ENCODE measurements around the gene GRIK1.

GRIK1 gene

DNA sequence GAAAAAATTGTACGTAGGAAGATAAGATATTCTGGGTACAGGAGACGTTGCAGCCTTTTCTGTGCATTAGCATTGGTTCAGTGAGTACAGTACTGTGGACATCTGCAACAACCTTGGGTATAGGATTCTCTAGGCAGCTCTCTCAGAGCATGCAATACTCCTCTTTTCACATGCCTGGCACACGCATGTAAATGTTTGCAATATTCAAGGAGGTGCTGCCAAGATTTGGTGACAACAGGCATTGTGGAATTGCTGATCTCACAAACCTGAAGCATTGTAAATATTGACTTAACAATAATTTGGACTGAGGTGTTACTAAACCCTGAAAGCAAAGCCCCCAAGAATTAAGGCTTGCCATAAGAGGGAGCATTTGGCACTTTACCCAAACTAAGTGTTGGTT is 126.8 kb downstream of the GRIK1 start:
- TF ChIP-seq, protein P1, sequence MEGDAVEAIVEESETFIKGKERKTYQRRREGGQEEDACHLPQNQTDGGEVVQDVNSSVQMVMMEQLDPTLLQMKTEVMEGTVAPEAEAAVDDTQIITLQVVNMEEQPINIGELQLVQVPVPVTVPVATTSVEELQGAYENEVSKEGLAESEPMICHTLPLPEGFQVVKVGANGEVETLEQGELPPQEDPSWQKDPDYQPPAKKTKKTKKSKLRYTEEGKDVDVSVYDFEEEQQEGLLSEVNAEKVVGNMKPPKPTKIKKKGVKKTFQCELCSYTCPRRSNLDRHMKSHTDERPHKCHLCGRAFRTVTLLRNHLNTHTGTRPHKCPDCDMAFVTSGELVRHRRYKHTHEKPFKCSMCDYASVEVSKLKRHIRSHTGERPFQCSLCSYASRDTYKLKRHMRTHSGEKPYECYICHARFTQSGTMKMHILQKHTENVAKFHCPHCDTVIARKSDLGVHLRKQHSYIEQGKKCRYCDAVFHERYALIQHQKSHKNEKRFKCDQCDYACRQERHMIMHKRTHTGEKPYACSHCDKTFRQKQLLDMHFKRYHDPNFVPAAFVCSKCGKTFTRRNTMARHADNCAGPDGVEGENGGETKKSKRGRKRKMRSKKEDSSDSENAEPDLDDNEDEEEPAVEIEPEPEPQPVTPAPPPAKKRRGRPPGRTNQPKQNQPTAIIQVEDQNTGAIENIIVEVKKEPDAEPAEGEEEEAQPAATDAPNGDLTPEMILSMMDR (IDR thresholded peaks at IDR 0.05; ENCODE audit: insufficient read depth, low read length, poor library complexity, severe bottlenecking), result no peak
- no peak for DNase-seq (ENCODE audit: extremely low read depth, insufficient read length)
- H3K36me3 ChIP-seq (ENCODE audit: control insufficient read depth, insufficient read depth, low read length), result no peaks in the 10 kb centered on the region

DNA sequence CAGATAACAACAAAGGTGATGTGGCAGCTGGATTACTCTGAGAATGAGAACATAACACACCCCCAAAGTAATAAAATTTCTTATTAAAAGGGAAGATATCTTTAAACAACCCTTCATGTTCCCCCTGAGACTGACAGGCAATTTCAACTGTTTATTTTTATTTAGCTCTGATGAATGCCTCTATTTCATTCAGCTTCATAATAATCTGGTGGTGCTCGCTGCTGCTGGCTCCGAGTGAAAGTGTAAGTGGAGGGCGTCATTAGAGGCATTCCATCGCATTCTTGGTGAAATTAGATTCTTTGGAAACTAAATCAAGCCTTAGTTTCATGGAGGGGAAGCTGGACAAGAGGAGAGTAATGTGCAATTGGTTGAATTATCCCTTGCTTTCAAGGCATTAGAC is 128.9 kb downstream of the GRIK1 start:
- no peaks in the 10 kb centered on the region; the same call in 1 of the 2 replicates for H3K27me3 ChIP-seq (replicated peaks; ENCODE audit: control insufficient read depth, insufficient read depth, low read length)
- H3K36me3 ChIP-seq (ENCODE audit: control insufficient read depth, insufficient read depth, low read length), result no peaks in the 10 kb centered on the region
- DNase-seq (ENCODE audit: extremely low read depth, insufficient read length), result no peak
- H3K4me3 ChIP-seq (replicated peaks; ENCODE audit: low read depth, low read length), result no peak overlapping the region
- TF ChIP-seq, protein P1 (IDR thresholded peaks at IDR 0.05; ENCODE audit: insufficient read depth, low read length, poor library complexity, severe bottlenecking), result no peak

More for the DNA sequence above, 126.8 kb downstream of the GRIK1 start:
- Histone ChIP-seq H3K27me3 (replicated peaks; ENCODE audit: control insufficient read depth, insufficient read depth, low read length) (no peaks in the 10 kb centered on the region; the same call in 1 of the 2 replicates), H3K4me3 (replicated peaks; ENCODE audit: low read depth, low read length) (no peak overlapping the region)

DNA sequence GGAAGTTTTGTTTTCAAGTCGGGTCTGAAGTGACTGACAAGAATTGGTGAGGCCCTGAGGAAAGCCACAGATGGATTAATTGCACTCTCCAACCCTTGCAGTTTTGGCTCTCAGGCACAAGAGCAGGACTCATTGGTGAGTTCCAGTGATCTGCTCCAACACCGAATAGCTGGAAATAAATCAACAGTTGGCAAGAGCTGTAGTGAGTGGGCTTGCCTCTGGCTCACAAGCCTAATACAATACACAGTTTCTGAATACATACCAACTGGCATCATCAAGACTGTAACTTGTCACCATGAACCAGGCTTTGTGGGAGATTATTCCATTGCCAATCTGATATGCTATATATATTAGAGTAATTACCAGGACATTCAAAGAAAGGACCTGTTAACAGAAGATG is 131.6 kb downstream of the GRIK1 start:
- H3K27me3 ChIP-seq (replicated peaks; ENCODE audit: control insufficient read depth, insufficient read depth, low read length), result no peaks in the 10 kb centered on the region; the same call in 1 of the 2 replicates
- no peak overlapping the region for H3K4me3 ChIP-seq (replicated peaks; ENCODE audit: low read depth, low read length)
- no peaks in the 10 kb centered on the region for H3K36me3 ChIP-seq (ENCODE audit: control insufficient read depth, insufficient read depth, low read length)
- DNase-seq (ENCODE audit: extremely low read depth, insufficient read length), result no peak
- TF ChIP-seq, protein P1 (IDR thresholded peaks at IDR 0.05; ENCODE audit: insufficient read depth, low read length, poor library complexity, severe bottlenecking), result no peak

DNA sequence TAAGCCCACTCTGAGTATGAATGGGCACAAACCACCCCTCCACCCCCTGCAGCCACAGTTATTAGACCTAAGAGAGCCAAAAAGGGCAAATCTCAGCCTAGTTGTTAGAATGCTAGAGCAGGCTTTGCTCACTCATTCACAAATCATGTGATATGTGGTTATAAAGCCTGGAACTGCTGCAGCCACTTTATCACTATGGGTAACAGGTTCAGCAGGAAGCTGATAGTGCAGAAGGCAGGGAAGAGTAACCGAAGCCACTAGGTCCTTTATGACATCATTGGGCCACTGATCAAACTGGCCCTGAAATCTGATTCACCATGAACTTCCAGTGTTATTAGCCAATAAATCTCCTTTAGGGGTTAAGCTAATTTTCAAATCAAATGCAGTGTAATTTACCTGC is 134.7 kb downstream of the GRIK1 start:
- DNase-seq (ENCODE audit: extremely low read depth, insufficient read length), result no peak
- TF ChIP-seq, protein P1 (IDR thresholded peaks at IDR 0.05; ENCODE audit: insufficient read depth, low read length, poor library complexity, severe bottlenecking), result no peak
- no peaks in the 10 kb centered on the region for H3K36me3 ChIP-seq (ENCODE audit: control insufficient read depth, insufficient read depth, low read length)
- H3K4me3 ChIP-seq (replicated peaks; ENCODE audit: low read depth, low read length), result no peak overlapping the region
- no peaks in the 10 kb centered on the region for H3K27me3 ChIP-seq (replicated peaks; ENCODE audit: control insufficient read depth, insufficient read depth, low read length)

DNA sequence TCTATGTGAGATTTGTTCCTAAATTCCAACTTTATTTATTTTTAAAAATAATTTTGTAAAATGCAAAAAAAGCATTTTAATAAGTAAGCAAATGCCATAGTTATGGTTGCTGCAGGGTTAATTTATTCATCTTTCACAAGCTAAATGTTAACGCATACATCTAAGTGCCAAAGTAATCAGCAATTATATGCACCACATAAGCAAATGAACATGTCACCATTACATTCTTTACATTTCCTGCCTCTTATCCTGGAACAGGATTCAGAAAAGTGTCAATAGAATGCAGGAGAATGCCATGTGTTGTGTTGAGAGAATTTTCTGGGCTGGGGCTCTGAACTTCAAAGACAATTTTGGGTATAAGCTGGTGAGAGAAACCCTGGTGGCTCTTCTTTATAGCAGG is 136.6 kb downstream of the GRIK1 start:
- no peak overlapping the region for H3K4me3 ChIP-seq (replicated peaks; ENCODE audit: low read depth, low read length)
- H3K36me3 ChIP-seq (ENCODE audit: control insufficient read depth, insufficient read depth, low read length), result no peaks in the 10 kb centered on the region
- no peaks in the 10 kb centered on the region for H3K27me3 ChIP-seq (replicated peaks; ENCODE audit: control insufficient read depth, insufficient read depth, low read length)
- TF ChIP-seq, protein P1 (IDR thresholded peaks at IDR 0.05; ENCODE audit: insufficient read depth, low read length, poor library complexity, severe bottlenecking), result no peak
- DNase-seq (ENCODE audit: extremely low read depth, insufficient read length), result no peak

DNA sequence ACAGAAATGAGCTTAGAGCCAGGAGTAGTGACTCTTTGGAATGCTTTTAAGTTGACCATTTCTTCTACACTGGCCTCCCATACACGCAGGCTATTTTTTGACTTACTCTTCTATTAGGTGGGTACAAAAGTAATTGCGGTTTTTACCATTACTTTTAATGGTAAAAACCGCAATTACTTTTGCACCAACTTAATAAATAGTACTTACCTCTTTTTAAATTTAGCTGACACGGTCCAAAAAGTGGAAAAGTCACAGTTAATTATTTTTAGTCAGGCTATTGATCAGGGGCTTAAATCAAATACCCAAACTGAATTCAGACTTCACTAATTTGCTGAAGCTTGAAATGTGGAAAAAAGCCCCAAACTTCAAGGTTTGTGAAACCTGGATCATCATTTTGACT is 138.7 kb downstream of the GRIK1 start:
- no peaks in the 10 kb centered on the region for H3K27me3 ChIP-seq (replicated peaks; ENCODE audit: control insufficient read depth, insufficient read depth, low read length)
- DNase-seq (ENCODE audit: extremely low read depth, insufficient read length), result no peak
- H3K4me3 ChIP-seq (replicated peaks; ENCODE audit: low read depth, low read length), result no peak overlapping the region
- TF ChIP-seq, protein P1 (IDR thresholded peaks at IDR 0.05; ENCODE audit: insufficient read depth, low read length, poor library complexity, severe bottlenecking), result no peak
- H3K36me3 ChIP-seq (ENCODE audit: control insufficient read depth, insufficient read depth, low read length), result no peaks in the 10 kb centered on the region
